Measurements from ENCODE around the gene LCN12.

The LCN12 gene

GRCh38 chr9:136927343-136928271 lies 24.5 kb upstream of the LCN12 start:
- H3K9me3 ChIP-seq (ENCODE audit: insufficient read depth, low read length), result peaks cover 6% of the 10 kb centered on the region; the same call in 1 of the 2 replicates
- H3K27me3 ChIP-seq (ENCODE audit: insufficient read depth, insufficient read length), result no peaks in the 10 kb centered on the region
- H3K36me3 ChIP-seq (ENCODE audit: insufficient read depth, insufficient read length, low read length), result peaks cover 78% of the 10 kb centered on the region
- H3K4me3 ChIP-seq (ENCODE audit: insufficient read length, low read depth), result no peak overlapping the region
- no peak overlapping the region for H3K9ac ChIP-seq (ENCODE audit: insufficient read length, low read depth)
- H3K4me1 ChIP-seq (ENCODE audit: insufficient read depth, insufficient read length), result no peaks in the 10 kb centered on the region
- no peak for TF ChIP-seq ZNF274 (IDR thresholded peaks at IDR 0.05; ENCODE audit: low read depth, low read length)
- no peak for DNase-seq (ENCODE audit: low read depth, low spot score)

- Histone ChIP-seq H3K9ac (ENCODE audit: insufficient read length, low read depth) (no peak overlapping the region), H3K36me3 (ENCODE audit: insufficient read depth, insufficient read length, low read length) (peaks cover 79% of the 10 kb centered on the region), H3K4me1 (ENCODE audit: insufficient read depth, insufficient read length) (no peaks in the 10 kb centered on the region), H3K9me3 (ENCODE audit: insufficient read depth, low read length) (peaks cover 6% of the 10 kb centered on the region; the same call in 1 of the 2 replicates), H3K4me3 (ENCODE audit: insufficient read length, low read depth) (no peak overlapping the region), H3K27me3 (ENCODE audit: insufficient read depth, insufficient read length) (no peaks in the 10 kb centered on the region)
- no peak for DNase-seq (ENCODE audit: low read depth, low spot score)
- TF ChIP-seq SUZ12 (IDR thresholded peaks at IDR 0.05; ENCODE audit: extremely low read depth, insufficient read depth, insufficient read length) (no peak), ZNF274 (IDR thresholded peaks at IDR 0.05; ENCODE audit: low read depth, low read length) (no peak), YY1 (IDR thresholded peaks at IDR 0.05; ENCODE audit: insufficient read depth, insufficient read length) (no peak)
Measured at GRCh38 chr9:136928591-136928990, 23.5 kb upstream of the LCN12 start.

GRCh38 chr9:136930014-136930413 lies 22.1 kb upstream of the LCN12 start:
- no peak overlapping the region for H3K4me3 ChIP-seq (ENCODE audit: insufficient read length, low read depth)
- H3K9me3 ChIP-seq (ENCODE audit: insufficient read depth, low read length), result peaks cover 6% of the 10 kb centered on the region; the same call in 1 of the 2 replicates
- no peak overlapping the region for H3K9ac ChIP-seq (ENCODE audit: insufficient read length, low read depth)
- H3K27me3 ChIP-seq (ENCODE audit: insufficient read depth, insufficient read length), result no peaks in the 10 kb centered on the region
- no peak for DNase-seq (ENCODE audit: low read depth, low spot score)
- TF ChIP-seq ZNF274 (IDR thresholded peaks at IDR 0.05; ENCODE audit: low read depth, low read length) (no peak), SUZ12 (IDR thresholded peaks at IDR 0.05; ENCODE audit: extremely low read depth, insufficient read depth, insufficient read length) (no peak)
- H3K4me1 ChIP-seq (ENCODE audit: insufficient read depth, insufficient read length), result no peaks in the 10 kb centered on the region
- H3K36me3 ChIP-seq (ENCODE audit: insufficient read depth, insufficient read length, low read length), result peaks cover 71% of the 10 kb centered on the region

- DNase-seq (ENCODE audit: low read depth, low spot score), result no peak
- no peak overlapping the region for H3K9ac ChIP-seq (ENCODE audit: insufficient read length, low read depth)
- H3K4me1 ChIP-seq (ENCODE audit: insufficient read depth, insufficient read length), result no peaks in the 10 kb centered on the region
- peaks cover 6% of the 10 kb centered on the region; the same call in 1 of the 2 replicates for H3K9me3 ChIP-seq (ENCODE audit: insufficient read depth, low read length)
- H3K36me3 ChIP-seq (ENCODE audit: insufficient read depth, insufficient read length, low read length), result peaks cover 58% of the 10 kb centered on the region
- TF ChIP-seq SUZ12 (IDR thresholded peaks at IDR 0.05; ENCODE audit: extremely low read depth, insufficient read depth, insufficient read length) (no peak), YY1 (IDR thresholded peaks at IDR 0.05; ENCODE audit: insufficient read depth, insufficient read length) (no peak), ZNF274 (IDR thresholded peaks at IDR 0.05; ENCODE audit: low read depth, low read length) (no peak)
- no peaks in the 10 kb centered on the region for H3K27me3 ChIP-seq (ENCODE audit: insufficient read depth, insufficient read length)
- H3K4me3 ChIP-seq (ENCODE audit: insufficient read length, low read depth), result no peak overlapping the region
Measured at GRCh38 chr9:136931611-136932130, 20.4 kb upstream of the LCN12 start.

GRCh38 chr9:136934277-136934676 lies 17.8 kb upstream of the LCN12 start:
- H3K36me3 ChIP-seq (ENCODE audit: insufficient read depth, insufficient read length, low read length), result peaks cover 50% of the 10 kb centered on the region
- H3K27me3 ChIP-seq (ENCODE audit: insufficient read depth, insufficient read length), result no peaks in the 10 kb centered on the region
- peaks cover 12% of the 10 kb centered on the region for H3K4me1 ChIP-seq (ENCODE audit: insufficient read depth, insufficient read length)
- no peak overlapping the region for H3K9ac ChIP-seq (ENCODE audit: insufficient read length, low read depth)
- H3K4me3 ChIP-seq (ENCODE audit: insufficient read length, low read depth), result no peak overlapping the region
- no peak for TF ChIP-seq SUZ12 (IDR thresholded peaks at IDR 0.05; ENCODE audit: extremely low read depth, insufficient read depth, insufficient read length)
- no peak for TF ChIP-seq ZNF274 (IDR thresholded peaks at IDR 0.05; ENCODE audit: low read depth, low read length)
- no peak for TF ChIP-seq YY1 (IDR thresholded peaks at IDR 0.05; ENCODE audit: insufficient read depth, insufficient read length)
- H3K9me3 ChIP-seq (ENCODE audit: insufficient read depth, low read length), result peaks cover 6% of the 10 kb centered on the region; the same call in 1 of the 2 replicates
- DNase-seq (ENCODE audit: low read depth, low spot score), result no peak

- Histone ChIP-seq H3K9me3 (ENCODE audit: insufficient read depth, low read length) (peaks cover 6% of the 10 kb centered on the region; the same call in 1 of the 2 replicates), H3K4me3 (ENCODE audit: insufficient read length, low read depth) (no peak overlapping the region), H3K9ac (ENCODE audit: insufficient read length, low read depth) (no peak overlapping the region), H3K27me3 (ENCODE audit: insufficient read depth, insufficient read length) (no peaks in the 10 kb centered on the region), H3K4me1 (ENCODE audit: insufficient read depth, insufficient read length) (peaks cover 14% of the 10 kb centered on the region), H3K36me3 (ENCODE audit: insufficient read depth, insufficient read length, low read length) (peaks cover 52% of the 10 kb centered on the region)
- DNase-seq (ENCODE audit: low read depth, low spot score), result no peak
- TF ChIP-seq ZNF274 (IDR thresholded peaks at IDR 0.05; ENCODE audit: low read depth, low read length), result no peak
- no peak for TF ChIP-seq SUZ12 (IDR thresholded peaks at IDR 0.05; ENCODE audit: extremely low read depth, insufficient read depth, insufficient read length)
- no peak for TF ChIP-seq YY1 (IDR thresholded peaks at IDR 0.05; ENCODE audit: insufficient read depth, insufficient read length)
Measured at GRCh38 chr9:136935651-136936050, 16.4 kb upstream of the LCN12 start.

- TF ChIP-seq YY1 (IDR thresholded peaks at IDR 0.05; ENCODE audit: insufficient read depth, insufficient read length) (no peak), SUZ12 (IDR thresholded peaks at IDR 0.05; ENCODE audit: extremely low read depth, insufficient read depth, insufficient read length) (no peak), ZNF274 (IDR thresholded peaks at IDR 0.05; ENCODE audit: low read depth, low read length) (no peak)
- DNase-seq (ENCODE audit: low read depth, low spot score), result no peak
- Histone ChIP-seq H3K4me1 (ENCODE audit: insufficient read depth, insufficient read length) (peaks cover 14% of the 10 kb centered on the region), H3K9ac (ENCODE audit: insufficient read length, low read depth) (no peak overlapping the region), H3K36me3 (ENCODE audit: insufficient read depth, insufficient read length, low read length) (peaks cover 57% of the 10 kb centered on the region), H3K4me3 (ENCODE audit: insufficient read length, low read depth) (no peak overlapping the region), H3K9me3 (ENCODE audit: insufficient read depth, low read length) (no peaks in the 10 kb centered on the region), H3K27me3 (ENCODE audit: insufficient read depth, insufficient read length) (no peaks in the 10 kb centered on the region)
Measured at GRCh38 chr9:136936645-136937170, 15.4 kb upstream of the LCN12 start.
